Panc1 (cell line): ENCODE measurements around the gene MSANTD7. TPM values are rescaled to one million over a fixed set of nuclear protein-coding genes. Genes with fewer than 3 reads are reported as not detected.

Experiments
- ATAC-seq: fragments of 200-7000 bp; cut with Tn5 transposase; 2 replicates; pipeline ENCODE4 v1.9.1; 2020; ENCODE audit warnings: mild to moderate bottlenecking, moderate library complexity
- BruUV-seq: library from RNA; stranded (reverse); fragments of 400-500 nt; replicated peaks from 2 replicates; lab custom pipeline; 2021; lab: Mats Ljungman, UMichigan
- CTCF ChIA-PET: fragments of 300-600 bp; sonication (Branson Sonifier 250); formaldehyde crosslinking; loops from one replicate; lab custom pipeline; 2022; ENCODE audit warnings: antibody characterized with exemption; lab: Charles Lee
- POLR2A ChIA-PET: fragments of 300-600 bp; sonication (Branson Sonifier 250); formaldehyde crosslinking; loops from one replicate; lab custom pipeline; 2022; ENCODE audit warnings: antibody characterized with exemption; lab: Charles Lee
- DNase-seq: peaks from one replicate; pipeline ENCODE4 v3.0.0-alpha.2; 2010; ENCODE audit warnings: low read depth, low spot score
- H3K27ac ChIP-seq: 2 replicates; pipeline ENCODE4 v1.5.1; 2011; ENCODE audit warnings: mild to moderate bottlenecking, low read length, inconsistent platforms
- H3K27me3 ChIP-seq: fragments of 200-500 bp; sonication (Bioruptor generic); 2 replicates; pipeline ENCODE4 v1.6.0; 2014; ENCODE audit warnings: low read length, inconsistent platforms; ENCODE audit not compliant: control insufficient read depth, insufficient read depth
- H3K36me3 ChIP-seq: fragments of 200-500 bp; sonication (Bioruptor generic); 2 replicates; pipeline ENCODE4 v1.5.1; 2014; ENCODE audit warnings: inconsistent platforms, mild to moderate bottlenecking, low read length, moderate library complexity; ENCODE audit not compliant: control insufficient read depth, insufficient read depth
- H3K4me1 ChIP-seq: 2 replicates; pipeline ENCODE4 v1.5.1; 2011; ENCODE audit warnings: inconsistent platforms, mild to moderate bottlenecking, low read length, moderate library complexity; ENCODE audit not compliant: control insufficient read depth, insufficient read depth
- H3K4me3 ChIP-seq, 2 experiments: 2 replicates each; pipeline ENCODE4 v1.5.1; 2011 to 2012; ENCODE audit warnings: low read depth in 2 of 2, low read length in 2 of 2, mild to moderate bottlenecking in 2 of 2, inconsistent platforms in 1 of 2, moderate library complexity in 1 of 2
- H3K9me3 ChIP-seq: fragments of 200-500 bp; sonication (Bioruptor generic); 2 replicates; pipeline ENCODE4 v1.5.1; 2014; ENCODE audit warnings: low read depth, mild to moderate bottlenecking, inconsistent platforms, low read length, moderate library complexity; ENCODE audit not compliant: control insufficient read depth, insufficient read depth
- POLR2AphosphoS5 ChIP-seq: IDR thresholded peaks from 2 replicates; pipeline ENCODE4 v1.6.1; 2012; ENCODE audit warnings: mild to moderate bottlenecking, low read depth, low read length, moderate library complexity
- SIN3A ChIP-seq: IDR thresholded peaks from 2 replicates; pipeline ENCODE4 v1.6.1; 2012; ENCODE audit warnings: low read depth, mild to moderate bottlenecking, low read length, moderate library complexity, borderline replicate concordance; ENCODE audit not compliant: insufficient read depth
- TCF7L2 ChIP-seq: IDR thresholded peaks from 2 replicates; pipeline ENCODE4 v1.6.1; 2011; ENCODE audit warnings: mild to moderate bottlenecking, low read depth, low read length, inconsistent platforms
- in situ Hi-C: cut with HindIII; loops from 2 replicates; pipeline ENCODE4 v1.10.0; 2016; ENCODE audit warnings: low sequenced_read_pairs, low pct_unique_long_range_greater_than_20kb
- intact Hi-C: fragments of 100-400 bp; cut with micrococcal nuclease; formaldehyde crosslinking; loops from one replicate; pipeline ENCODE4 v1.10.0; 2022; ENCODE audit not compliant: unreplicated experiment
- total RNA-seq: library from RNA; stranded (reverse); gene quantifications from one replicate; pipeline ENCODE4 v1.2.1, GENCODE V29; 2021; ENCODE audit not compliant: unreplicated experiment
- TF ChIP-seq, protein P1 (sequence below): fragments of 450-650 bp; IDR thresholded peaks from 2 replicates; pipeline ENCODE4 v1.5.1; 2017; ENCODE audit warnings: mild to moderate bottlenecking
- TF ChIP-seq, protein P2 (sequence below), 2 experiments: IDR thresholded peaks; 2 replicates each; pipeline ENCODE4 v1.6.1; 2011 to 2012; ENCODE audit warnings: low read depth in 2 of 2, control low read depth in 1 of 2, low read length in 1 of 2, mild to moderate bottlenecking in 1 of 2, moderate library complexity in 1 of 2; ENCODE audit not compliant: insufficient read depth in 1 of 2

Gene MSANTD7
- total RNA-seq, 1 experiment from 2014 or later: 10.4 TPM

DNA sequence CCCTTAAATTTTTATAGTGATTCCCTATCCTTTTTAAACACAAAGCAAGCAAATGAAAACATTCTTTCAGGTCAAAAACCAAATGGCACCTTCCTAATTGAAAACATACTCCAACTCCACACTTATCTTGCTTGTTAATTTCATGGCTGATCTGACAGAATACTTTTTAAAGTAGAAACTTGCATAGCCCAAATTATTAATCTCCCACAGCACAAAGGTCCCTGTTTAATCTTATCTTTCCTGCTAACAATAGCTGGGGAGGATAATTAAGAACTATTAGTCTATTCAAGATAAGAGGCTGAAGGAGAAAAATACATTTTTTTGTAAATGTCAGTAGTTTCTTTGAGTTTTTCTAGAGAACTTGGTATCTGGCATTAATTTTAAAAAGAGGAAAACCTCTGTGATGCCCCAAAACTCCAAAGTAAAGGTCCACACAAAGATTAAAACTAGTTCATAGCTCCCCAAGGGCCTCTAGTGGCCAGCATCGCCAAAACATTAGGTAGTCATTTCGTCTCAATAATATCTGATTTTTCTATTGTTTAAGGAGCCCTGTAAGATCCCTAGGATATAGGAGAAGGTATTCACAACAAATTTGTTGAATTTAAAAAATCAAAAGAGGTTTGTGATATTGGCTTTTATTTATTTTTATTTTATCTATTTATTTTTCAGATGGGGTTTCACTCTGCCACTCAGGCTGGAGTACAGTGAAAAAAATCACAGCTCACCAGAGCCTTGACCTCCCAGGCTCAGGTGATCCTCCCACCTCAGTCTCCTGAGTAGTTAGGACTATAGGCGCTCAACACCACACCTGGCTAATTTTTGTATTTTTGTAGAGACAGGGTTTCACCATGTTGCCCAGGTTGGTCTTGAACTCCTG is 15.0 kb upstream of the MSANTD7 start:
- BruUV-seq: no TSS peak

DNA sequence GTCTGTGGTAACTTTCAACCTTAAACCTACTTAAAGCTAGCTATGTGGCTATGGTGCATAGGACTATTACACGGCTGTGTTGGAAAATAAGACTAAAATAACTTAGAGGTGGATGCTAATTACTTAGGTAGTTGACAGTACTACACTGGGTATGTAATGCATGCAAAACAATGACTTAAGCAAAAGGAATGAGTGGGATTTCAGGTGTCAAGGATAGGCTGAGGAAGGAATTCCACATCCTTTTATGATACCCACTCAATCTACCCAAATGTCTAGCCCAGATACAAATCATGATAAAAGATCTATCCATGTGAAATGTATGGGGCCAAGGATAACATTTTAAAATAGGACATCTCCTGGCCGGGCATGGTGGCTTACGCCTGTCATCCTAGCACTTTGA is 14.1 kb upstream of the MSANTD7 start:
- no peak overlapping the region for H3K27ac ChIP-seq
- POLR2A ChIA-PET: no interaction called here

More for the DNA sequence above, 15.0 kb upstream of the MSANTD7 start:
- Histone ChIP-seq H3K9me3 (no peaks in the 10 kb centered on the region), H3K4me1 (no peaks in the 10 kb centered on the region), H3K27ac (no peak overlapping the region), H3K36me3 (no peaks in the 10 kb centered on the region), H3K4me3 (no peak overlapping the region), H3K27me3 (no peaks in the 10 kb centered on the region)
- in situ Hi-C loops (no loop called here), intact Hi-C loops (no loop called here)
- ATAC-seq: no peak
- CTCF ChIA-PET: interaction anchor here (0.6 to 1.0 kb wide), 2 partner anchors 41 to 280 kb away, joined by 4 to 8 read pairs; no protein-coding TSS in a partner anchor
- POLR2A ChIA-PET: no interaction called here
- DNase-seq: peak; percentile 5
- no peak for TF ChIP-seq SIN3A
- TF ChIP-seq, protein P1, sequence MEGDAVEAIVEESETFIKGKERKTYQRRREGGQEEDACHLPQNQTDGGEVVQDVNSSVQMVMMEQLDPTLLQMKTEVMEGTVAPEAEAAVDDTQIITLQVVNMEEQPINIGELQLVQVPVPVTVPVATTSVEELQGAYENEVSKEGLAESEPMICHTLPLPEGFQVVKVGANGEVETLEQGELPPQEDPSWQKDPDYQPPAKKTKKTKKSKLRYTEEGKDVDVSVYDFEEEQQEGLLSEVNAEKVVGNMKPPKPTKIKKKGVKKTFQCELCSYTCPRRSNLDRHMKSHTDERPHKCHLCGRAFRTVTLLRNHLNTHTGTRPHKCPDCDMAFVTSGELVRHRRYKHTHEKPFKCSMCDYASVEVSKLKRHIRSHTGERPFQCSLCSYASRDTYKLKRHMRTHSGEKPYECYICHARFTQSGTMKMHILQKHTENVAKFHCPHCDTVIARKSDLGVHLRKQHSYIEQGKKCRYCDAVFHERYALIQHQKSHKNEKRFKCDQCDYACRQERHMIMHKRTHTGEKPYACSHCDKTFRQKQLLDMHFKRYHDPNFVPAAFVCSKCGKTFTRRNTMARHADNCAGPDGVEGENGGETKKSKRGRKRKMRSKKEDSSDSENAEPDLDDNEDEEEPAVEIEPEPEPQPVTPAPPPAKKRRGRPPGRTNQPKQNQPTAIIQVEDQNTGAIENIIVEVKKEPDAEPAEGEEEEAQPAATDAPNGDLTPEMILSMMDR: peak; percentile 68

More for the DNA sequence above, 14.1 kb upstream of the MSANTD7 start:
- in situ Hi-C loops (no loop called here), intact Hi-C loops (no loop called here)
- H3K27me3 ChIP-seq: no peaks in the 10 kb centered on the region
- H3K9me3 ChIP-seq: no peaks in the 10 kb centered on the region
- CTCF ChIA-PET: interaction anchor here (0.6 to 0.7 kb wide), 2 partner anchors 153 to 260 kb away, joined by 3 read pairs; no protein-coding TSS in a partner anchor
- no TSS peak for BruUV-seq
- no peak for DNase-seq
- no peak for ATAC-seq
- TF ChIP-seq TCF7L2: no peak
- TF ChIP-seq, protein P1: no peak
- TF ChIP-seq SIN3A: no peak
- TF ChIP-seq, protein P2, sequence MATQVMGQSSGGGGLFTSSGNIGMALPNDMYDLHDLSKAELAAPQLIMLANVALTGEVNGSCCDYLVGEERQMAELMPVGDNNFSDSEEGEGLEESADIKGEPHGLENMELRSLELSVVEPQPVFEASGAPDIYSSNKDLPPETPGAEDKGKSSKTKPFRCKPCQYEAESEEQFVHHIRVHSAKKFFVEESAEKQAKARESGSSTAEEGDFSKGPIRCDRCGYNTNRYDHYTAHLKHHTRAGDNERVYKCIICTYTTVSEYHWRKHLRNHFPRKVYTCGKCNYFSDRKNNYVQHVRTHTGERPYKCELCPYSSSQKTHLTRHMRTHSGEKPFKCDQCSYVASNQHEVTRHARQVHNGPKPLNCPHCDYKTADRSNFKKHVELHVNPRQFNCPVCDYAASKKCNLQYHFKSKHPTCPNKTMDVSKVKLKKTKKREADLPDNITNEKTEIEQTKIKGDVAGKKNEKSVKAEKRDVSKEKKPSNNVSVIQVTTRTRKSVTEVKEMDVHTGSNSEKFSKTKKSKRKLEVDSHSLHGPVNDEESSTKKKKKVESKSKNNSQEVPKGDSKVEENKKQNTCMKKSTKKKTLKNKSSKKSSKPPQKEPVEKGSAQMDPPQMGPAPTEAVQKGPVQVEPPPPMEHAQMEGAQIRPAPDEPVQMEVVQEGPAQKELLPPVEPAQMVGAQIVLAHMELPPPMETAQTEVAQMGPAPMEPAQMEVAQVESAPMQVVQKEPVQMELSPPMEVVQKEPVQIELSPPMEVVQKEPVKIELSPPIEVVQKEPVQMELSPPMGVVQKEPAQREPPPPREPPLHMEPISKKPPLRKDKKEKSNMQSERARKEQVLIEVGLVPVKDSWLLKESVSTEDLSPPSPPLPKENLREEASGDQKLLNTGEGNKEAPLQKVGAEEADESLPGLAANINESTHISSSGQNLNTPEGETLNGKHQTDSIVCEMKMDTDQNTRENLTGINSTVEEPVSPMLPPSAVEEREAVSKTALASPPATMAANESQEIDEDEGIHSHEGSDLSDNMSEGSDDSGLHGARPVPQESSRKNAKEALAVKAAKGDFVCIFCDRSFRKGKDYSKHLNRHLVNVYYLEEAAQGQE (IDR thresholded peaks at IDR 0.05; ENCODE audit: insufficient read depth in 1 of 2, low read depth in 2 of 2, low read length in 1 of 2): no peak
- no peak for TF ChIP-seq POLR2AphosphoS5
- no peaks in the 10 kb centered on the region for H3K36me3 ChIP-seq
- H3K4me3 ChIP-seq: no peak overlapping the region
- H3K4me1 ChIP-seq: no peaks in the 10 kb centered on the region
